ENCODE measurements around the gene GMFB. TPM values are rescaled to one million over a fixed set of nuclear protein-coding genes. Genes with fewer than 3 reads are reported as not detected.
A peak's percentile ranks its signal among the peaks of the same experiment; 100 is the strongest.

Gene GMFB
- 10 to 100 TPM; 86.2 to 96.5 TPM for total RNA-seq
- 75.0 TPM for polyA plus RNA-seq (2013, experiment 1 of 2)
- 72.1 TPM for polyA plus RNA-seq (2013, experiment 2 of 2)
- long read RNA-seq, experiment 1, full-length matches to known transcripts, result 4 of 61 reads
- long read RNA-seq, experiment 1, partial matches to known transcripts, result 3 of 61 reads
- long read RNA-seq, experiment 1, other reads (novel, unspliced or antisense), result 54 of 61 reads
- long read RNA-seq, experiment 2, full-length matches to known transcripts, result 150 of 192 reads
- long read RNA-seq, experiment 2, partial matches to known transcripts, result 6 of 192 reads
- long read RNA-seq, experiment 2, other reads (novel, unspliced or antisense), result 36 of 192 reads
- long read RNA-seq, experiment 3, full-length matches to known transcripts, result 130 of 187 reads
- long read RNA-seq, experiment 3, partial matches to known transcripts, result 2 of 187 reads
- long read RNA-seq, experiment 3, other reads (novel, unspliced or antisense), result 55 of 187 reads
- long read RNA-seq, experiment 4, full-length matches to known transcripts, result 70 of 72 reads
- long read RNA-seq, experiment 4, partial matches to known transcripts, result 0 of 72 reads
- long read RNA-seq, experiment 4, other reads (novel, unspliced or antisense), result 2 of 72 reads

- WGBS, 2 experiments (ENCODE audit: insufficient coverage in 1 of 2, insufficient read length in 1 of 2), result 0% methylated on average over 26 to 51 of the region's 51 CpGs
- H3K27me3 ChIP-seq (ENCODE audit: control insufficient read depth, insufficient read depth, low read length, poor library complexity, severe bottlenecking), result no peaks in the 10 kb centered on the region
- Mint-ChIP-seq H3K36me3 (ENCODE audit: low read depth) (peaks cover 9% of the 10 kb centered on the region), H3K27me3 (ENCODE audit: insufficient read depth) (no peaks in the 10 kb centered on the region), H3K27ac (peak within 1 kb of the TSS; percentile 96), H3K4me1 (peaks cover 49% of the 10 kb centered on the region), H3K4me3 (peak within 1 kb of the TSS; percentile 81), H3K9me3 (no peaks in the 10 kb centered on the region)
- DNase-seq, result peak; percentile 94
- peaks cover 15% of the 10 kb centered on the region for H3K4me1 ChIP-seq (ENCODE audit: control insufficient read depth, insufficient read depth, low read length)
- peaks cover 5% of the 10 kb centered on the region for H3K36me3 ChIP-seq (ENCODE audit: control insufficient read depth, insufficient read depth, low read length)
- H3K9ac ChIP-seq (ENCODE audit: extremely low read depth, low read length, poor library complexity, severe bottlenecking), result peak within 1 kb of the TSS; percentile 84
- H3K4me3 ChIP-seq (ENCODE audit: low read length), result peak within 1 kb of the TSS; percentile 89
- no peaks in the 10 kb centered on the region for H3K9me3 ChIP-seq (ENCODE audit: control insufficient read depth, low read length)
- H3K27ac ChIP-seq (ENCODE audit: low read depth, low read length), result peak within 1 kb of the TSS; percentile 86
- TF ChIP-seq CTCF (conservative IDR thresholded peaks at IDR 0.05), result peak; percentile 65
Measured at GRCh38 chr14:54488646-54489317, at the start of gene GMFB. GMFB (minus strand) TSS chr14:54488980; CDS start chr14:54488927, 53 bp downstream.

DNA sequence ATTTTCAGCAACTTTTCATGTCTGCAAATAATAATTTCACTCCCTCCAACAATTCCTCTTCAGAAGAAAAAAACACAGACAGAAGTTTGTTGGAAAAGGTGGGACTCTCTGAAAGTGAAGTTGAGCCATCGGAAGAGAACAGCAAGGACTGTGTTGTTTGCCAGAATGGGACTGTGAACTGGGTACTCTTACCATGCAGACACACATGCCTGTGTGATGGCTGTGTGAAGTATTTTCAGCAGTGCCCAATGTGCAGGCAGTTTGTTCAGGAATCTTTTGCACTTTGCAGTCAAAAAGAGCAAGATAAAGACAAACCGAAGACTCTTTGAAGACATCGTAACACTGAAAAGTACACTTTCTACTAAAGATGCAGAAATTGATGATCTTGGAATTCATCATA is 49.3 kb upstream of the GMFB start:
- Histone ChIP-seq H3K27ac (ENCODE audit: low read depth, low read length) (no peak overlapping the region), H3K9me3 (ENCODE audit: control insufficient read depth, low read length) (no peaks in the 10 kb centered on the region), H3K4me1 (ENCODE audit: control insufficient read depth, insufficient read depth, low read length) (no peaks in the 10 kb centered on the region), H3K27me3 (ENCODE audit: control insufficient read depth, insufficient read depth, low read length, poor library complexity, severe bottlenecking) (no peaks in the 10 kb centered on the region), H3K9ac (ENCODE audit: extremely low read depth, low read length, poor library complexity, severe bottlenecking) (no peak overlapping the region), H3K4me3 (ENCODE audit: low read length) (no peak overlapping the region), H3K36me3 (ENCODE audit: control insufficient read depth, insufficient read depth, low read length) (peaks cover 22% of the 10 kb centered on the region)
- no peak for DNase-seq
- TF ChIP-seq CTCF (conservative IDR thresholded peaks at IDR 0.05), result no peak
- 99 to 100% methylated on average over 3 of the region's 3 CpGs for WGBS, 2 experiments (ENCODE audit: insufficient coverage in 1 of 2, insufficient read length in 1 of 2)
- H3K4me1 Mint-ChIP-seq, result peaks cover 7% of the 10 kb centered on the region
- no peaks in the 10 kb centered on the region for H3K9me3 Mint-ChIP-seq
- H3K27ac Mint-ChIP-seq, result no peak overlapping the region
- H3K27me3 Mint-ChIP-seq (ENCODE audit: insufficient read depth), result no peaks in the 10 kb centered on the region
- H3K36me3 Mint-ChIP-seq (ENCODE audit: low read depth), result peaks cover 29% of the 10 kb centered on the region
- H3K4me3 Mint-ChIP-seq, result no peak overlapping the region

DNA sequence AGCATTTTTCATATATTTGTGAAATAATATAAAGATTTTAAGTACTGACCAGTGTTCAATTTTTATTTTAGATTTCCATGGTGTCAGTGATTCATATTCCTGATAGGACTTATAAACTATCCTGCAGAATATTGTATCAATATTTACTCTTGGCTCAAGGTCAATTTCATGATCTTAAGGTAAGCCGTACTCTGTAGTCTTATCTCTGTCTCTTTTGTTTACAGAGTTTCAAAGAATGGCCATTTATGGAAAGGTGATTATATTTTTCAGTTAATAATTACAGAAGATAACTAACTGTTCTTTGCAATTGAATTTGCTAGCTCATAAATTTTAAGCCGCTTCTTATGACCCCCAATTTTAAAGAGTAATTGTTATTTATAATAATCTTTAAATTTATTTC is 48.9 kb upstream of the GMFB start:
- Mint-ChIP-seq H3K27ac (no peak overlapping the region), H3K4me1 (peaks cover 9% of the 10 kb centered on the region), H3K36me3 (ENCODE audit: low read depth) (peaks cover 29% of the 10 kb centered on the region), H3K9me3 (no peaks in the 10 kb centered on the region), H3K27me3 (ENCODE audit: insufficient read depth) (no peaks in the 10 kb centered on the region), H3K4me3 (no peak overlapping the region)
- H3K9me3 ChIP-seq (ENCODE audit: control insufficient read depth, low read length), result no peaks in the 10 kb centered on the region
- no peak for DNase-seq
- H3K4me3 ChIP-seq (ENCODE audit: low read length), result no peak overlapping the region
- 92% methylated on average over 1 of the region's 2 CpGs; no CpG with 5 or more reads in 1 of the 2 experiments for WGBS, 2 experiments (ENCODE audit: insufficient coverage in 1 of 2, insufficient read length in 1 of 2)
- no peak overlapping the region for H3K9ac ChIP-seq (ENCODE audit: extremely low read depth, low read length, poor library complexity, severe bottlenecking)
- H3K27me3 ChIP-seq (ENCODE audit: control insufficient read depth, insufficient read depth, low read length, poor library complexity, severe bottlenecking), result no peaks in the 10 kb centered on the region
- no peak for TF ChIP-seq CTCF (conservative IDR thresholded peaks at IDR 0.05)
- H3K27ac ChIP-seq (ENCODE audit: low read depth, low read length), result no peak overlapping the region
- peaks cover 22% of the 10 kb centered on the region for H3K36me3 ChIP-seq (ENCODE audit: control insufficient read depth, insufficient read depth, low read length)
- H3K4me1 ChIP-seq (ENCODE audit: control insufficient read depth, insufficient read depth, low read length), result no peaks in the 10 kb centered on the region

Data from endodermal cell (in vitro differentiated cells).